Upper lobe of right lung (tissue), 1 donor: Measurements from ENCODE around the gene RGS11. TPM values are rescaled to one million over a fixed set of nuclear protein-coding genes. Genes with fewer than 3 reads are reported as not detected.
"Not testable (repeated sequence)": the region's sequence is repeated elsewhere in the genome, so short reads cannot be mapped to it uniquely, and the experiment has no call there.

Experiments used
- ATAC-seq: fragments of 200-7000 bp; cut with Tn5 transposase; one replicate; pipeline ENCODE4 v1.9.1; 2020; ENCODE audit warnings: mild to moderate bottlenecking, moderate library complexity
- DNase-seq: peaks from one replicate; pipeline ENCODE4 v3.0.0-alpha.2; 2020
- H3K27ac ChIP-seq: fragments of 200-600 bp; one replicate; pipeline ENCODE4 v1.8.0; 2022
- H3K27me3 ChIP-seq: fragments of 200-600 bp; one replicate; pipeline ENCODE4 v1.8.0; 2022; ENCODE audit warnings: mild to moderate bottlenecking
- H3K36me3 ChIP-seq: fragments of 200-600 bp; one replicate; pipeline ENCODE4 v1.8.0; 2022
- H3K4me1 ChIP-seq: fragments of 200-600 bp; one replicate; pipeline ENCODE4 v1.8.0; 2022
- H3K4me3 ChIP-seq: fragments of 200-600 bp; one replicate; pipeline ENCODE4 v1.8.0; 2022; ENCODE audit warnings: mild to moderate bottlenecking
- H3K9me3 ChIP-seq: fragments of 200-600 bp; one replicate; pipeline ENCODE4 v1.8.0; 2022
- CTCF ChIP-seq: fragments of 200-600 bp; IDR thresholded peaks from one replicate; pipeline ENCODE4 v1.8.0; 2022; ENCODE audit warnings: antibody characterized with exemption
- intact Hi-C: fragments of 100-400 bp; cut with DNase I; formaldehyde crosslinking; loops from one replicate; pipeline ENCODE4 v1.11.0; 2022
- total RNA-seq: library from RNA; stranded (reverse); fragmentation: NEBNext Ultra II Directional; extraction: Animal tissue kit (Norgen Biotek cat#: 25700); gene quantifications from one replicate; pipeline ENCODE4 v1.2.1, GENCODE V29; 2021
- donor health status: DM: no; HTN: yes; CAD: no; lungs with severe emphysema.

RGS11 gene
- total RNA-seq, 1 donor from 2014 or later = 7.8 TPM

GRCh38 chr16:270381-271255 lies 5.1 kb downstream of the RGS11 start:
- Histone ChIP-seq H3K9me3 (no peaks in the 10 kb centered on the region), H3K4me1 (no peaks in the 10 kb centered on the region), H3K36me3 (no peaks in the 10 kb centered on the region), H3K27ac (no peak overlapping the region), H3K4me3 (no peak overlapping the region), H3K27me3 (peaks cover 13% of the 10 kb centered on the region)
- no peak for ATAC-seq
- peak; percentile 63 for DNase-seq
- no peak for TF ChIP-seq CTCF
- intact Hi-C loops = no loop called here

GRCh38 chr16:269061-269796 lies 6.5 kb downstream of the RGS11 start:
- ATAC-seq (no peak), DNase-seq (no peak)
- no peak for TF ChIP-seq CTCF
- intact Hi-C loops = no loop called here
- Histone ChIP-seq H3K36me3 (peaks cover 4% of the 10 kb centered on the region), H3K27me3 (peaks cover 3% of the 10 kb centered on the region), H3K27ac (no peak overlapping the region), H3K9me3 (no peaks in the 10 kb centered on the region), H3K4me3 (no peak overlapping the region), H3K4me1 (no peaks in the 10 kb centered on the region)

- Histone ChIP-seq H3K4me3 (no peak overlapping the region), H3K27me3 (no peaks in the 10 kb centered on the region), H3K36me3 (peaks cover 10% of the 10 kb centered on the region), H3K27ac (no peak overlapping the region), H3K9me3 (no peaks in the 10 kb centered on the region), H3K4me1 (no peaks in the 10 kb centered on the region)
- intact Hi-C loops = no loop called here
- TF ChIP-seq CTCF = no peak
- DNase-seq (peak; percentile 63), ATAC-seq (no peak)
Observed at GRCh38 chr16:268141-269053, 7.3 kb downstream of the RGS11 start.

GRCh38 chr16:267562-267961 lies 8.2 kb downstream of the RGS11 start:
- H3K4me1 ChIP-seq, intact Hi-C loops, H3K9me3 ChIP-seq, ATAC-seq, H3K4me3 ChIP-seq, H3K27me3 ChIP-seq, H3K27ac ChIP-seq, DNase-seq: not testable (repeated sequence)
- H3K36me3 ChIP-seq = peaks cover 18% of the 10 kb centered on the region

- Histone ChIP-seq H3K36me3 (peaks cover 26% of the 10 kb centered on the region), H3K4me3 (no peak overlapping the region), H3K4me1 (no peaks in the 10 kb centered on the region), H3K9me3 (no peaks in the 10 kb centered on the region), H3K27ac (no peak overlapping the region), H3K27me3 (no peaks in the 10 kb centered on the region)
- DNase-seq (peak; percentile 63), ATAC-seq (no peak)
- TF ChIP-seq CTCF = no peak
- intact Hi-C loops = no loop called here
Observed at GRCh38 chr16:266258-267164, 9.2 kb downstream of the RGS11 start.
